Subcutaneous adipose tissue (tissue), 4 donors: Measurements from ENCODE around the gene GFPT2. TPM values are rescaled to one million over a fixed set of nuclear protein-coding genes. Genes with fewer than 3 reads are reported as not detected.

ENCODE experiments used
- CTCF ChIP-seq: fragments of 450-650 bp; IDR thresholded peaks from one replicate; pipeline ENCODE4 v1.5.1; 2016; ENCODE audit warnings: low read depth, mild to moderate bottlenecking, control low read depth, antibody characterized with exemption, moderate library complexity
- total RNA-seq, 4 donors: library from RNA; depleted of rRNA; stranded (reverse); fragments of >200 nt; gene quantifications; one replicate each; pipeline ENCODE4 v1.1.0, GENCODE V29; 2016

The GFPT2 gene
- total RNA-seq, 4 donors from 2014 or later, result 27.3 to 46.0 (median 42.1) TPM

DNA sequence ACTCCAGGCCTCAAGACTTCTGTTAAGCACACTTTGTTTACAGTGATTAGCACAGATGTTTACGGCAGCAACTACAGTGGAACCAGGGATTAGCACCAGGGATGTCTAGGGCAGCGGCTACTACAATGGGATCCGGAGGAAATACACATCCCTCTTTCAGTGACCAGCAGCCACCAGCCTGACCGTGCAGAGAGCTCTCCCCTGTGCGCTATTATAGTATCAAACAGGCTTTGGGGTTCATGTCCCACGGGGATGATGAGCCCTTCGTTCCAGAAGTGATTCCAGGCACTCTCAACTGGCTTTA lies 21.5 kb downstream of the GFPT2 start:
- TF ChIP-seq CTCF, result no peak

- no peak for TF ChIP-seq CTCF
These were observed 22.1 kb downstream of the GFPT2 start for GRCh38 chr5:180330810-180331646.

- no peak for TF ChIP-seq CTCF
These were observed 22.9 kb downstream of the GFPT2 start for GRCh38 chr5:180330270-180330648.

GRCh38 chr5:180329606-180330269 lies 23.4 kb downstream of the GFPT2 start:
- TF ChIP-seq CTCF, result no peak

- TF ChIP-seq CTCF, result no peak
These were observed 24.0 kb downstream of the GFPT2 start for GRCh38 chr5:180329138-180329435.

DNA sequence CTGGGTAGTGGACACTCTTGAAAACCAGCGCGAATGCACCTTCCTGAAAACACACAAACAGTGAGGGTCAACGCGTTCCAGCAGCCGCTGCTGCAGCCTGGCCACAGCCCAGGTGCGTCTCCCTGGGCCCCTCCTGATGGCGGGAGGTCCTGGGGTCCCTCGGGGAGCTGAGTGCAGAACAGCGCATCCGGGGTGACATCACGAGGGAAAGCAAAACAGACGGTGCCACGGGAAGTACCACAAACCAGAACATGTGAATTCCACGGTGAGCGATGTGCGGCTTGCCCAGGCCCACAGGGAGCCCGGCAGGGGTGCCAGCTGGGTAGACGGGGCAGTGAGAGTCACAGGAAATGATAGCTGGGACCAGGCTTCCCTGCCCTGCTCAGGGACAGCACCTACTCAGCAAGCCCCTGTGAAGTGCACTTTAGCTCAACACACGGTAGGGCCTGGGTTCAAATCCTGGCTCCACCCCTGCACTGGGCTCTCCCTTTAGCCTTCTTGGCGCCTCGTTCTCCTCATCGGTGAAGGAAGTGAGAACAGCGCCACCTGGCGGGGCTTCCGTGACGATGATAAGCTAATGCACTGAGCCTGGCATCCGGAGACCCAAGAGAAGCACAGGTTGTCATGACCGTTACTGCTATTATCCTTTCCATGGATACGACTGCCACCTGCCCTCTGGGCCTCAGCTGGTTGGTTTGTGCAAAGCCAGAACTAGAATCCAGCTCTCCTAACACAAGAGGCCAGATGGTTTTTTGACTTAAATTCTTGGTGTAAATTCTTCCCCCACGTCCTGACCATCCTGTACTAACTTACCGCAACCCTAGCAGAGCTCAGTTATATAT lies 24.6 kb downstream of the GFPT2 start:
- no peak for TF ChIP-seq CTCF

DNA sequence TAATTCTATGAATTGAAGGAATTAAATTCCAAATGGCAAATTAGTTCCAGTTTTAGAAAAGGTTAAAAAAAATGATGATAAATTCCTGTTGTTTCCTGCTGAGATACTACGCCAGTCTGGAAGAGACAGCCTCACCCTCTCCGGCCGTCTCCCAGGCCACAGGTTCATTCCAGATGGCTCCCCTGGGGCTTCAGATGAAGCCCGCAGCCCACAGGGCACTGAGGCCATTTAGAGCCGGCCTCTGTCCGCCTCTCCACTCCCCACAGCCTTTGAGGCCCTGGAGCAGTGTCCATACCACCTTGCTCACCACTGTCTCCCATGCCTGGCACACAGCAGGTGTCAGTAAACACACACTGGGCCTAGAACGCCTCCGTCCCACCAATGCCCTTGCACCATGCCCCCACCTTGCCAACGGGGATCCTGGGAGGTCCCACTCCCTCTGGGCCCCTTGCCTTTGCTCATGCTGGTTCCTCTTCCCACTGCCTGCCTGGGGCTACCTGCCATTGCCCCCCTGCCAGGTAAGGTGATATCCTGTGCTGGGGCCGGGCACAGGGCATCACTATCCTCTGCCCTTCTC lies 26.1 kb downstream of the GFPT2 start:
- TF ChIP-seq CTCF, result no peak
